Measurements from ENCODE around the gene MYO9A. TPM values are rescaled to one million over a fixed set of nuclear protein-coding genes. Genes with fewer than 3 reads are reported as not detected.

MYO9A gene
- total RNA-seq, 1 experiment from 2014 or later, result 21.4 TPM

DNA sequence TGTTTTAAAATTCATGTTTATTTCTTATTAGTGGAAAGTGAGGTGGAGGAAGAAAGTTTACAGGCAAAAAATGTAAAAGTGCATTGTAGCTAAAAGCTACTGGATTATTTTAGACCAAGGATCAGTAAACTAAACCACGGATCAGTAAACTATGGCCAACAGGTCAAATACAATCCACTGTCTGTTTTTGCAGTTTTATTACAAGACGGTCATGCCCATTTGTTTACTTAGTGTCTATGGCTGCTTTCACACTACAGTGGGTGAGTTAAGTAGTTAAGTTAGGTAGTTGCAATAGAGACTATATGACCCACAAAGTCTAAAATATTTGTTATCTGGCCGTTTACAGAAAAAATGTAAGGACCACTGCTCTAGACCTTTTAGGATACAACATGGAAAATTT is 225.6 kb downstream of the MYO9A start:
- Histone ChIP-seq H3K79me2 (ENCODE audit: insufficient read depth, low read length) (no peaks in the 10 kb centered on the region), H3K4me1 (ENCODE audit: insufficient read depth, low read length) (no peaks in the 10 kb centered on the region), H3K56ac (ENCODE audit: insufficient read length, low read depth, low read length) (no peak overlapping the region), H3K4ac (ENCODE audit: low read depth, low read length) (no peak overlapping the region), H2BK20ac (ENCODE audit: low read depth, low read length, poor library complexity, severe bottlenecking) (no peak overlapping the region), H2BK5ac (ENCODE audit: insufficient read length, low read length) (no peak overlapping the region), H3T11ph (ENCODE audit: low read length) (no peak overlapping the region), H3K9me3 (ENCODE audit: control insufficient read depth, low read depth, low read length) (no peaks in the 10 kb centered on the region), H3K9ac (ENCODE audit: extremely low read depth, insufficient read length, low read length) (no peak overlapping the region), H3K27me3 (ENCODE audit: insufficient read depth, low read length) (no peaks in the 10 kb centered on the region), H3K23ac (ENCODE audit: insufficient read length, low read depth, low read length) (no peak overlapping the region), H4K20me1 (ENCODE audit: control insufficient read depth, insufficient read depth, insufficient read length) (no peaks in the 10 kb centered on the region), H3K23me2 (ENCODE audit: insufficient read length, low read depth, low read length, poor library complexity, severe bottlenecking) (no peaks in the 10 kb centered on the region), H2AK5ac (ENCODE audit: insufficient read length, low read length) (no peak overlapping the region), H2AFZ (ENCODE audit: low read length) (no peak overlapping the region), H2BK15ac (ENCODE audit: low read depth, low read length) (no peak overlapping the region), H2BK12ac (ENCODE audit: insufficient read length, low read depth, low read length) (no peak overlapping the region), H4K91ac (ENCODE audit: insufficient read length, low read depth, low read length) (no peak overlapping the region), H3K79me1 (ENCODE audit: insufficient read depth, low read depth, low read length, poor library complexity, severe bottlenecking) (no peaks in the 10 kb centered on the region), H3K14ac (ENCODE audit: insufficient read depth, low read length) (no peak overlapping the region), H4K5ac (ENCODE audit: insufficient read length, low read depth, low read length) (no peak overlapping the region), H3K27ac (ENCODE audit: insufficient read length, low read depth, low read length) (no peak overlapping the region), H3K18ac (ENCODE audit: insufficient read length, low read depth, low read length) (no peak overlapping the region), H3K4me2 (ENCODE audit: insufficient read depth, insufficient read length, low read length) (no peak overlapping the region), H4K8ac (replicated peaks; ENCODE audit: insufficient read length, low read depth, low read length) (no peak overlapping the region), H2BK120ac (ENCODE audit: low read depth, low read length, poor library complexity, severe bottlenecking) (no peak overlapping the region)
- no peaks in the 10 kb centered on the region for H3K4me1 Mint-ChIP-seq
- TF ChIP-seq, protein P1, sequence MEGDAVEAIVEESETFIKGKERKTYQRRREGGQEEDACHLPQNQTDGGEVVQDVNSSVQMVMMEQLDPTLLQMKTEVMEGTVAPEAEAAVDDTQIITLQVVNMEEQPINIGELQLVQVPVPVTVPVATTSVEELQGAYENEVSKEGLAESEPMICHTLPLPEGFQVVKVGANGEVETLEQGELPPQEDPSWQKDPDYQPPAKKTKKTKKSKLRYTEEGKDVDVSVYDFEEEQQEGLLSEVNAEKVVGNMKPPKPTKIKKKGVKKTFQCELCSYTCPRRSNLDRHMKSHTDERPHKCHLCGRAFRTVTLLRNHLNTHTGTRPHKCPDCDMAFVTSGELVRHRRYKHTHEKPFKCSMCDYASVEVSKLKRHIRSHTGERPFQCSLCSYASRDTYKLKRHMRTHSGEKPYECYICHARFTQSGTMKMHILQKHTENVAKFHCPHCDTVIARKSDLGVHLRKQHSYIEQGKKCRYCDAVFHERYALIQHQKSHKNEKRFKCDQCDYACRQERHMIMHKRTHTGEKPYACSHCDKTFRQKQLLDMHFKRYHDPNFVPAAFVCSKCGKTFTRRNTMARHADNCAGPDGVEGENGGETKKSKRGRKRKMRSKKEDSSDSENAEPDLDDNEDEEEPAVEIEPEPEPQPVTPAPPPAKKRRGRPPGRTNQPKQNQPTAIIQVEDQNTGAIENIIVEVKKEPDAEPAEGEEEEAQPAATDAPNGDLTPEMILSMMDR (conservative IDR thresholded peaks at IDR 0.05), result no peak
- peaks cover 0 to 4% (median 0%) of the 10 kb centered on the region in 3 experiments; a peak in 1 of 7 replicates for H3K36me3 Mint-ChIP-seq (ENCODE audit: insufficient read depth in 1 of 3, low read depth in 3 of 3)
- H3K27me3 Mint-ChIP-seq (ENCODE audit: low read depth), result no peaks in the 10 kb centered on the region
- no CpG with 5 or more reads among the region's 3 CpGs for WGBS (ENCODE audit: extremely low coverage, insufficient read length, low lambda C conversion rate)
- H3K27ac Mint-ChIP-seq, result no peak overlapping the region
- no peak overlapping the region for H3K4me3 Mint-ChIP-seq
- no peak for DNase-seq
- no peaks in the 10 kb centered on the region for H3K9me3 Mint-ChIP-seq
